Muscle of leg (tissue), 16 donors: ENCODE measurements around the gene SPDEF. TPM values are rescaled to one million over a fixed set of nuclear protein-coding genes. Genes with fewer than 3 reads are reported as not detected.

Experiments used
- DNase-seq: peaks from one replicate; pipeline ENCODE4 v3.0.0; 2013
- H3K27ac ChIP-seq: one replicate; pipeline ENCODE4 v1.5.1; 2013; ENCODE audit warnings: mild to moderate bottlenecking, low read length, control low read depth
- H3K27me3 ChIP-seq: one replicate; pipeline ENCODE4 v1.6.1; 2013; ENCODE audit warnings: low read length; ENCODE audit not compliant: control insufficient read depth, insufficient read depth
- H3K36me3 ChIP-seq: one replicate; pipeline ENCODE4 v1.6.1; 2013; ENCODE audit warnings: low read length; ENCODE audit not compliant: control insufficient read depth, insufficient read depth
- H3K4me1 ChIP-seq: one replicate; pipeline ENCODE4 v1.6.1; 2013; ENCODE audit warnings: low read length; ENCODE audit not compliant: control insufficient read depth, insufficient read depth
- H3K4me3 ChIP-seq: one replicate; pipeline ENCODE4 v1.5.1; 2013; ENCODE audit warnings: low read length, control low read depth
- H3K9me3 ChIP-seq: replicated peaks from 2 replicates; pipeline ENCODE4 v1.6.1; 2013; ENCODE audit warnings: low read depth, low read length; ENCODE audit not compliant: control insufficient read depth
- WGBS: methylation state at CpG from one replicate; pipeline ENCODE4 v1.1.5; 2013; ENCODE audit warnings: missing lambda C conversion rate; ENCODE audit not compliant: insufficient coverage; 5-methylcytosine and 5-hydroxymethylcytosine counted together
- long read RNA-seq, 11 donors: transcript quantifications; one replicate each; lab custom pipeline, GENCODE V29; 2026
- polyA plus RNA-seq, 8 donors: library from polyadenylated mRNA; unstranded; fragments of 120-200 nt; gene quantifications; one replicate each; pipeline versions ENCODE4 v1.2.1 to v1.2.3, GENCODE V29; 2013; ENCODE audit warnings: inconsistent platforms in 1 of 8, low replicate concordance in 1 of 8; ENCODE audit not compliant: insufficient read length in 8 of 8, insufficient read depth in 1 of 8
- total RNA-seq: library from RNA; stranded (reverse); fragments of 120-200 nt; gene quantifications from one replicate; pipeline ENCODE4 v1.2.4, GENCODE V29; 2013

Gene SPDEF
- total RNA-seq (0.04 TPM), polyA plus RNA-seq (under 1 TPM in 5 of 8 donors, not detected in 3; 0.11 to 0.28 (median 0.11) TPM)
- long read RNA-seq, donor 1: 0 reads
- long read RNA-seq, donor 2: 0 reads
- long read RNA-seq, donor 3: 0 reads
- long read RNA-seq, donor 4: 0 reads
- long read RNA-seq, donor 5: 0 reads
- long read RNA-seq, donor 6: 0 reads
- long read RNA-seq, donor 7: 0 reads
- long read RNA-seq, donor 8: 0 reads
- long read RNA-seq, donor 9: 0 reads
- long read RNA-seq, donor 10: 0 reads
- long read RNA-seq, donor 11: 0 reads

GRCh38 chr6:34556031-34556471, at the start of gene SPDEF:
Gene SPDEF (minus strand): TSS chr6:34556329. CDS start chr6:34544455, 11,874 bp downstream.
- Histone ChIP-seq H3K27ac (no peak within 1 kb of the TSS), H3K4me3 (no peak within 1 kb of the TSS), H3K4me1 (peaks cover 4% of the 10 kb centered on the region), H3K36me3 (no peaks in the 10 kb centered on the region), H3K9me3 (peaks cover 4% of the 10 kb centered on the region), H3K27me3 (no peaks in the 10 kb centered on the region)
- 46% methylated on average over 4 of the region's 6 CpGs for WGBS
- no peak for DNase-seq

GRCh38 chr6:34603707-34604106, 47.6 kb upstream of the SPDEF start:
- Histone ChIP-seq H3K4me3 (no peak overlapping the region), H3K27ac (no peak overlapping the region), H3K36me3 (peaks cover 12% of the 10 kb centered on the region), H3K27me3 (no peaks in the 10 kb centered on the region), H3K9me3 (no peaks in the 10 kb centered on the region), H3K4me1 (peaks cover 5% of the 10 kb centered on the region)
- no peak for DNase-seq
- WGBS: no CpG with 5 or more reads among the region's 4 CpGs

- DNase-seq: no peak
- H3K4me1 ChIP-seq: peaks cover 5% of the 10 kb centered on the region
- H3K9me3 ChIP-seq: no peaks in the 10 kb centered on the region
- 58% methylated on average over 6 of the region's 10 CpGs for WGBS
- peaks cover 13% of the 10 kb centered on the region for H3K36me3 ChIP-seq
- H3K4me3 ChIP-seq: no peak overlapping the region
- no peak overlapping the region for H3K27ac ChIP-seq
- H3K27me3 ChIP-seq: no peaks in the 10 kb centered on the region
Observed at GRCh38 chr6:34602318-34603111, 46.4 kb upstream of the SPDEF start.

GRCh38 chr6:34601706-34602105, 45.6 kb upstream of the SPDEF start:
- H3K27ac ChIP-seq: no peak overlapping the region
- H3K9me3 ChIP-seq: no peaks in the 10 kb centered on the region
- DNase-seq: no peak

GRCh38 chr6:34600796-34601195, 44.7 kb upstream of the SPDEF start:
- H3K27me3 ChIP-seq: no peaks in the 10 kb centered on the region
- peaks cover 2% of the 10 kb centered on the region for H3K36me3 ChIP-seq
- H3K4me1 ChIP-seq: peaks cover 5% of the 10 kb centered on the region
- no peak overlapping the region for H3K27ac ChIP-seq
- DNase-seq: no peak
- WGBS: no CpG with 5 or more reads among the region's 4 CpGs
- no peak overlapping the region for H3K4me3 ChIP-seq
- no peaks in the 10 kb centered on the region for H3K9me3 ChIP-seq

More at GRCh38 chr6:34601706-34602105, 45.6 kb upstream of the SPDEF start:
- Histone ChIP-seq H3K27me3 (no peaks in the 10 kb centered on the region), H3K4me1 (peaks cover 5% of the 10 kb centered on the region), H3K36me3 (peaks cover 11% of the 10 kb centered on the region), H3K4me3 (no peak overlapping the region)
- WGBS: no CpG with 5 or more reads among the region's 4 CpGs

- no peaks in the 10 kb centered on the region for H3K27me3 ChIP-seq
- H3K4me3 ChIP-seq: no peak overlapping the region
Observed at GRCh38 chr6:34600101-34600500, 44.0 kb upstream of the SPDEF start.

GRCh38 chr6:34598712-34599111, 42.6 kb upstream of the SPDEF start:
- Histone ChIP-seq H3K27me3 (no peaks in the 10 kb centered on the region), H3K4me1 (peaks cover 5% of the 10 kb centered on the region), H3K36me3 (peaks cover 2% of the 10 kb centered on the region), H3K27ac (no peak overlapping the region), H3K9me3 (no peaks in the 10 kb centered on the region), H3K4me3 (no peak overlapping the region)
- WGBS: 83% methylated on average over 1 of the region's 3 CpGs
- no peak for DNase-seq

More at GRCh38 chr6:34600101-34600500, 44.0 kb upstream of the SPDEF start:
- H3K36me3 ChIP-seq: peaks cover 2% of the 10 kb centered on the region
- no peak for DNase-seq
- H3K27ac ChIP-seq: no peak overlapping the region
- no peaks in the 10 kb centered on the region for H3K9me3 ChIP-seq
- H3K4me1 ChIP-seq: peaks cover 5% of the 10 kb centered on the region
- WGBS: 93% methylated on average over 3 of the region's 5 CpGs

GRCh38 chr6:34597605-34598353, 41.6 kb upstream of the SPDEF start:
- no peak for DNase-seq
- no peak overlapping the region for H3K4me3 ChIP-seq
- no peaks in the 10 kb centered on the region for H3K27me3 ChIP-seq
- H3K4me1 ChIP-seq: peaks cover 3% of the 10 kb centered on the region
- H3K27ac ChIP-seq: no peak overlapping the region
- H3K9me3 ChIP-seq: no peaks in the 10 kb centered on the region
- WGBS: 83% methylated on average over 1 of the region's 3 CpGs
- H3K36me3 ChIP-seq: peaks cover 2% of the 10 kb centered on the region

GRCh38 chr6:34596798-34597197, 40.7 kb upstream of the SPDEF start:
- H3K36me3 ChIP-seq: peaks cover 2% of the 10 kb centered on the region
- DNase-seq: no peak
- H3K27me3 ChIP-seq: no peaks in the 10 kb centered on the region
- no peak overlapping the region for H3K27ac ChIP-seq
- WGBS: no CpG with 5 or more reads among the region's 1 CpG
- no peak overlapping the region for H3K4me3 ChIP-seq
- no peaks in the 10 kb centered on the region for H3K4me1 ChIP-seq
- H3K9me3 ChIP-seq: no peaks in the 10 kb centered on the region
